Posterior cingulate gyrus (tissue), 11 donors: Measurements from ENCODE around the gene PCDHB7.
"Not testable (repeated sequence)": the region's sequence is repeated elsewhere in the genome, so short reads cannot be mapped to it uniquely, and the experiment has no call there.

Source experiments
- DNase-seq, 10 donors: peaks; one replicate each; pipeline versions ENCODE4 v3.0.0 to v3.0.0-alpha.2; 2020 to 2021; ENCODE audit warnings: mixed read lengths in 3 of 10
- intact Hi-C: fragments of 100-400 bp; cut with DNase I; formaldehyde crosslinking; loops from one replicate; pipeline ENCODE4 v1.15.1; 2023

Gene PCDHB7

GRCh38 chr5:141172381-141173204 is at the start of gene PCDHB7:
TSS of gene PCDHB7 (plus strand) at chr5:141172644. CDS start at chr5:141172836, 192 bp downstream.
- intact Hi-C loops, result no loop called here
- DNase-seq, result peak in 3 of 10 donors; percentile 17 to 54 (median 53)

- peak in 2 of 10 donors; percentile 61 to 71 for DNase-seq
- intact Hi-C loops, result not testable (repeated sequence)
These were observed 48.9 kb upstream of the PCDHB7 start for GRCh38 chr5:141123396-141124135.

- no peak for DNase-seq
- intact Hi-C loops, result no loop called here
These were observed 45.1 kb upstream of the PCDHB7 start for GRCh38 chr5:141127305-141127704.

- DNase-seq, result peak in 1 of 10 donors; percentile 33
- intact Hi-C loops, result no loop called here
These were observed 37.3 kb upstream of the PCDHB7 start, which contains the start of gene PCDHB5 for GRCh38 chr5:141135030-141135717. TSS of gene PCDHB5 (plus strand) at chr5:141135206. CDS start at chr5:141135435, 229 bp downstream.

- intact Hi-C loops, result no loop called here
- no peak for DNase-seq
These were observed 36.7 kb upstream of the PCDHB7 start for GRCh38 chr5:141135718-141136266.

GRCh38 chr5:141137346-141137745 is 35.1 kb upstream of the PCDHB7 start:
- peak in 1 of 10 donors; percentile 77 for DNase-seq
- intact Hi-C loops, result not testable (repeated sequence)

- DNase-seq, result peak in 1 of 10 donors; percentile 67
- intact Hi-C loops, result no loop called here
These were observed 22.6 kb upstream of the PCDHB7 start, which contains the start of gene PCDHB6 for GRCh38 chr5:141149812-141150211. TSS of gene PCDHB6 (plus strand) at chr5:141150057. CDS start at chr5:141150258, 201 bp downstream.

- intact Hi-C loops, result no loop called here
- no peak for DNase-seq
These were observed 22.0 kb upstream of the PCDHB7 start for GRCh38 chr5:141150224-141150992.

GRCh38 chr5:141150993-141151325 is 21.5 kb upstream of the PCDHB7 start:
- intact Hi-C loops, result no loop called here
- DNase-seq, result no peak

- intact Hi-C loops, result not testable (repeated sequence)
- DNase-seq, result peak in 1 of 10 donors; percentile 56
These were observed 20.8 kb upstream of the PCDHB7 start for GRCh38 chr5:141151632-141152031.

GRCh38 chr5:141152096-141152495 is 20.3 kb upstream of the PCDHB7 start:
- intact Hi-C loops, result not testable (repeated sequence)
- peak in 1 of 10 donors; percentile 48 for DNase-seq

GRCh38 chr5:141155540-141156374 is 16.7 kb upstream of the PCDHB7 start:
- DNase-seq, result peak in 1 of 10 donors; percentile 43
- intact Hi-C loops, result no loop called here

GRCh38 chr5:141157356-141157755 is 15.1 kb upstream of the PCDHB7 start:
- DNase-seq, result peak in 2 of 10 donors; percentile 62 to 69
- intact Hi-C loops, result not testable (repeated sequence)

- intact Hi-C loops, result not testable (repeated sequence)
- DNase-seq, result peak in 1 of 10 donors; percentile 46
These were observed 14.5 kb upstream of the PCDHB7 start for GRCh38 chr5:141157901-141158300.

GRCh38 chr5:141174291-141175104 is 2.1 kb downstream of the PCDHB7 start:
- DNase-seq, result peak in 1 of 10 donors; percentile 82
- intact Hi-C loops, result not testable (repeated sequence)

GRCh38 chr5:141175933-141176332 is 3.5 kb downstream of the PCDHB7 start:
- DNase-seq, result no peak
- intact Hi-C loops, result no loop called here

GRCh38 chr5:141177577-141178191 is 5.2 kb downstream of the PCDHB7 start, which contains the start of gene PCDHB8:
TSS of gene PCDHB8 (plus strand) at chr5:141177790. CDS start at chr5:141178035, 245 bp downstream.
- intact Hi-C loops, result not testable (repeated sequence)
- DNase-seq, result peak in 1 of 10 donors; percentile 41
